AG10803 (cell line): ENCODE results near the gene MFSD1.

Experiments used
- DNase-seq: peaks from one replicate; pipeline ENCODE4 v3.0.0; 2010; ENCODE audit warnings: low read depth
- H3K4me3 ChIP-seq: 2 replicates; pipeline ENCODE4 v1.5.1; 2011; ENCODE audit warnings: mild to moderate bottlenecking, low read length, control low read depth
- TF ChIP-seq, protein P1 (sequence below): conservative IDR thresholded peaks from 2 replicates; pipeline ENCODE4 v1.5.1; 2011; ENCODE audit warnings: mild to moderate bottlenecking, low read length, control low read depth, inconsistent platforms

The MFSD1 gene, protein sequence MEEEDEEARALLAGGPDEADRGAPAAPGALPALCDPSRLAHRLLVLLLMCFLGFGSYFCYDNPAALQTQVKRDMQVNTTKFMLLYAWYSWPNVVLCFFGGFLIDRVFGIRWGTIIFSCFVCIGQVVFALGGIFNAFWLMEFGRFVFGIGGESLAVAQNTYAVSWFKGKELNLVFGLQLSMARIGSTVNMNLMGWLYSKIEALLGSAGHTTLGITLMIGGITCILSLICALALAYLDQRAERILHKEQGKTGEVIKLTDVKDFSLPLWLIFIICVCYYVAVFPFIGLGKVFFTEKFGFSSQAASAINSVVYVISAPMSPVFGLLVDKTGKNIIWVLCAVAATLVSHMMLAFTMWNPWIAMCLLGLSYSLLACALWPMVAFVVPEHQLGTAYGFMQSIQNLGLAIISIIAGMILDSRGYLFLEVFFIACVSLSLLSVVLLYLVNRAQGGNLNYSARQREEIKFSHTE

DNA sequence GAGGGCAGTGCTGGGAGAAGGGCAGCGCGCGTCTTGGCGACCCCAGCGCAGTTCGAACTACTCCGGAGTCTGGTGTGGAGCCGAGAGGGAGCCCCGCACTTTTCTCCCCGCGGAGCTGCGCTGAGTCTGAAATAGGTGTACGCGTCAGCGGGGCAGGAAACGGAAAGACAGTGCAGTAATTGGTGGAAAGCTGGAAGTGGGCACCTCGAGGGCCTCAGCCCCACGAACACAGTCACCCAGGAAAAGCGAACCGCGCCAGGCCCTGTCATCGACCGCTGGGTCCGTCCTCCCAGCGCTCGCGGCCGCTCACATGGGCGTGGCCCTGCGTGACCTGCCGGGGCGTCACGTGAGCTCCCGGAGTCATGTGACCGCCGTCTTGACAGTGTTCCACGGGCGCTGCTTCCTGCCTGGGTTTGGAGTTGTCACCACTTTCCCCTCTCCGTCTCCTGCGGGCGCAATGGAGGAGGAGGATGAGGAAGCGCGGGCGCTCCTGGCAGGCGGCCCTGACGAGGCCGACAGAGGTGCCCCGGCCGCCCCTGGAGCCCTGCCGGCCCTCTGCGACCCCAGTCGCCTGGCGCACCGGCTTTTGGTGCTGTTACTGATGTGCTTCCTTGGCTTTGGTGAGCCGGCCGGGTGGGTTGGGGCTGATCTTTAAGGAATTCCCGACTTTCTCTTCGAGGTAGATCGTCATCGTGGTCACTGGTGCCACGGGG, at the start of gene MFSD1:
Gene MFSD1 (plus strand): TSS at position 359 of the 713 bp plus-strand sequence. CDS start 99 bp downstream, at position 458.
- peak within 1 kb of the TSS; percentile 82 for H3K4me3 ChIP-seq
- TF ChIP-seq, protein P1, sequence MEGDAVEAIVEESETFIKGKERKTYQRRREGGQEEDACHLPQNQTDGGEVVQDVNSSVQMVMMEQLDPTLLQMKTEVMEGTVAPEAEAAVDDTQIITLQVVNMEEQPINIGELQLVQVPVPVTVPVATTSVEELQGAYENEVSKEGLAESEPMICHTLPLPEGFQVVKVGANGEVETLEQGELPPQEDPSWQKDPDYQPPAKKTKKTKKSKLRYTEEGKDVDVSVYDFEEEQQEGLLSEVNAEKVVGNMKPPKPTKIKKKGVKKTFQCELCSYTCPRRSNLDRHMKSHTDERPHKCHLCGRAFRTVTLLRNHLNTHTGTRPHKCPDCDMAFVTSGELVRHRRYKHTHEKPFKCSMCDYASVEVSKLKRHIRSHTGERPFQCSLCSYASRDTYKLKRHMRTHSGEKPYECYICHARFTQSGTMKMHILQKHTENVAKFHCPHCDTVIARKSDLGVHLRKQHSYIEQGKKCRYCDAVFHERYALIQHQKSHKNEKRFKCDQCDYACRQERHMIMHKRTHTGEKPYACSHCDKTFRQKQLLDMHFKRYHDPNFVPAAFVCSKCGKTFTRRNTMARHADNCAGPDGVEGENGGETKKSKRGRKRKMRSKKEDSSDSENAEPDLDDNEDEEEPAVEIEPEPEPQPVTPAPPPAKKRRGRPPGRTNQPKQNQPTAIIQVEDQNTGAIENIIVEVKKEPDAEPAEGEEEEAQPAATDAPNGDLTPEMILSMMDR = no peak
- peak; percentile 93 for DNase-seq

- H3K4me3 ChIP-seq = no peak overlapping the region
- DNase-seq = no peak
- TF ChIP-seq, protein P1 = no peak
Measured at GRCh38 chr3:158753854-158754253, 48.0 kb upstream of the MFSD1 start.

DNA sequence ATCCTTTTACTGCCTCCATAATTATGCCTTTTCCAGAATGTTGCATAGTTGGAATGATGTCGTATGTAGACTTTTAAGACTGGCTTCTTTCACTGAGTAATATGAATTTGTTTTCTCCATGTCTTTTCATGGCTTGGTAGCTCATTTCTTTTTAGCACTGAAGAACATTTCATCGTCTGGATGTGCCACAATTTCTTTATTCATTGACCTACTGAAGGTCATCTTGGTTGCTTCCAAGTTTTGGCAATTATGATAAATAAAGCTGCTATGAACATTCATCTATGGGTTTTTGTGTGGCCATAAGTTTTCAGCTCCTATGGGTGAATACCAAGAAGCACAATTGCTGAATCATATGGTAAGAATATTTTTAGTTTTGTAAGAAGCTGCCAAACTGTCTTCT, 46.4 kb upstream of the MFSD1 start:
- H3K4me3 ChIP-seq = no peak overlapping the region
- DNase-seq = no peak
- TF ChIP-seq, protein P1 = no peak

GRCh38 chr3:158761350-158761749, 40.5 kb upstream of the MFSD1 start:
- no peak overlapping the region for H3K4me3 ChIP-seq
- TF ChIP-seq, protein P1 = no peak
- DNase-seq = no peak

DNA sequence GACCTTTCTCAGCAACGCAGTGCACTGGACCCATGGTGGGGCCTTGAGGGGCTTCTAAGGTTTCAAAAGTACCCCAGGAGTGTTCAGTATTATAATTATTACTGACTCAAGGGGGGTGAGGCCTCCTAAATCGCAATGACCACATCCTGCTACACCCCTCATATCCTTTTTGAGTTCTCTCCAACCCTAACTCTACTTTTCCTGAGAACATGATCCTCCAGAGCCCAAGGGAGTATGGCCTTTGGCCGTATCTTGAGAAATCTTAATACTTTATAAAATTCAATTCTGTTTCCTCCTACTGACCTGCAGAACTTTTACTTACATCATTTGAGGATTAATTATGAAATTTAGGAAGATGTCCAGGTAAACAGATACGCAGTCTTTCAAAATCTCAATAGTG, 39.2 kb upstream of the MFSD1 start:
- TF ChIP-seq, protein P1 = no peak
- DNase-seq = no peak
- no peak overlapping the region for H3K4me3 ChIP-seq

- no peak overlapping the region for H3K4me3 ChIP-seq
- TF ChIP-seq, protein P1 = no peak
- no peak for DNase-seq
Measured at GRCh38 chr3:158763421-158763820, 38.4 kb upstream of the MFSD1 start.
